Pancreas (tissue), 10 donors: Measurements from ENCODE around the gene RNF19B. TPM values are rescaled to one million over a fixed set of nuclear protein-coding genes. Genes with fewer than 3 reads are reported as not detected.
A peak's percentile ranks its signal among the peaks of the same experiment; 100 is the strongest.

Experiments
- ATAC-seq, 4 donors: fragments of 200-7000 bp; cut with Tn5 transposase; one replicate each; pipeline versions ENCODE4 v1.8.0 to v1.9.1; 2020; ENCODE audit warnings: mild to moderate bottlenecking in 4 of 4, moderate library complexity in 4 of 4
- DNase-seq, 6 donors: peaks; one replicate each; pipeline ENCODE4 v3.0.0-alpha.2; 2020
- FAIRE-seq: peaks from 2 replicates; lab custom pipeline; 2012; peaks lifted over from hg19 to GRCh38; lab: Jason Lieb, UNC
- H3K27ac ChIP-seq, 4 donors: fragments of 200-600 bp; sonication (generic); 1 replicate in 3 of 4; 2 replicates in 1 of 4; pipeline versions ENCODE4 v1.5.0 to v1.8.0; 2020
- H3K27me3 ChIP-seq, 4 donors: fragments of 200-600 bp; one replicate each; pipeline ENCODE4 v1.8.0; 2021
- H3K36me3 ChIP-seq, 3 donors: fragments of 200-600 bp; sonication (generic) in 1 of 3; one replicate each; pipeline versions ENCODE4 v1.5.0 to v1.8.0; 2020 to 2021
- H3K4me1 ChIP-seq, 3 donors: fragments of 200-600 bp; one replicate each; pipeline ENCODE4 v1.8.0; 2021
- H3K4me3 ChIP-seq, 4 donors: fragments of 200-600 bp; sonication (generic) in 2 of 4; one replicate each; pipeline versions ENCODE4 v1.5.0 to v1.8.0; 2020 to 2021
- H3K9me3 ChIP-seq, 4 donors: fragments of 200-600 bp; one replicate each; pipeline ENCODE4 v1.8.0; 2021
- CTCF ChIP-seq, 4 donors: fragments of 200-600 bp; sonication (generic) in 3 of 4; IDR thresholded peaks; one replicate each; pipeline versions ENCODE4 v1.5.0 to v1.8.0; 2021; ENCODE audit warnings: antibody characterized with exemption in 4 of 4
- WGBS, 2 donors: extraction: QIAGEN DNeasy Blood & Tissue Kit; methylation state at CpG; one replicate each; pipeline ENCODE4 v1.1.7; 2013; 5-methylcytosine and 5-hydroxymethylcytosine counted together
- intact Hi-C, 3 donors: fragments of 100-400 bp; cut with DNase I; formaldehyde crosslinking; loops; one replicate each; pipeline versions ENCODE4 v1.11.1 to v1.14.2; 2022
- polyA plus RNA-seq, 2 donors: library from polyadenylated mRNA; stranded (reverse); fragments of 200-250 nt; gene quantifications; one replicate each; pipeline ENCODE4 v1.2.3, GENCODE V29; 2013
- total RNA-seq, 6 donors: library from RNA; stranded (reverse); fragmentation: NEBNext Ultra II Directional in 4 of 6; extraction: Animal tissue kit (Norgen Biotek cat#: 25700) in 4 of 6; gene quantifications; one replicate each; pipeline versions ENCODE4 v1.2.1 to v1.2.4, GENCODE V29; 2021 to 2023
- donor health status: healthy with polysubstance abuse.
- donor health status: DM: no; HTN: no; CAD: no; lungs with moderate emphysema.
- donor health status: DM: no; HTN: no; CAD: no.
- donor health status: control.
- donor health status: control.
- donor health status: Bipolar disorder and iron deficiency.
- donor health status: DM: yes; HTN: yes; CAD: no.
- donor health status: DM: no; HTN: no; CAD: no.
- donor health status: DM: no; HTN: no; CAD: no.
- donor health status: DM: yes; HTN: yes; CAD: no.

The RNF19B gene
- total and polyA plus RNA-seq, 8 donors = 2.3 to 16.3 (median 8.0) TPM

GRCh38 chr1:32926562-32926961 lies 38.0 kb downstream of the RNF19B start:
- Histone ChIP-seq H3K9me3 (no peaks in the 10 kb centered on the region), H3K4me3 (no peak overlapping the region), H3K4me1 (no peaks in the 10 kb centered on the region), H3K27me3 (no peaks in the 10 kb centered on the region), H3K36me3 (no peaks in the 10 kb centered on the region), H3K27ac (no peak overlapping the region)
- FAIRE-seq (no peak), DNase-seq (no peak), ATAC-seq (no peak)
- WGBS, 2 donors = 40 to 71% methylated on average over 6 of the region's 6 CpGs
- no peak for TF ChIP-seq CTCF (IDR thresholded peaks at IDR 0.05)
- intact Hi-C loops = loop anchor here in 1 of 3 donors (10.0 kb wide), 1 partner anchor 128 kb away; no protein-coding TSS in a partner anchor

- no peak overlapping the region for H3K4me3 ChIP-seq
- no peaks in the 10 kb centered on the region for H3K9me3 ChIP-seq
- peak in 1 of 6 donors; percentile 31 for DNase-seq
- 40 to 46% methylated on average over 24 of the region's 24 CpGs for WGBS, 2 donors
- no peak for TF ChIP-seq CTCF (IDR thresholded peaks at IDR 0.05)
- no peaks in the 10 kb centered on the region for H3K4me1 ChIP-seq
- no peaks in the 10 kb centered on the region for H3K36me3 ChIP-seq
- peak; percentile 43 to 62 (median 59) for ATAC-seq
- no peaks in the 10 kb centered on the region for H3K27me3 ChIP-seq
- no peak overlapping the region for H3K27ac ChIP-seq
- intact Hi-C loops = loop anchor here in 1 of 3 donors (10.0 kb wide), 1 partner anchor 129 kb away; no protein-coding TSS in a partner anchor
- no peak for FAIRE-seq
Observed at GRCh38 chr1:32925403-32926162, 39.0 kb downstream of the RNF19B start.

GRCh38 chr1:32924881-32925344 lies 39.7 kb downstream of the RNF19B start:
- peak in 3 of 4 donors; percentile 28 to 51 (median 31) for ATAC-seq
- H3K4me1 ChIP-seq = no peaks in the 10 kb centered on the region
- no peak for FAIRE-seq
- 22 to 30% methylated on average over 31 of the region's 31 CpGs for WGBS, 2 donors
- no peak overlapping the region for H3K27ac ChIP-seq
- intact Hi-C loops = loop anchor here in 1 of 3 donors (10.0 kb wide), 1 partner anchor 130 kb away; no protein-coding TSS in a partner anchor
- H3K36me3 ChIP-seq = no peaks in the 10 kb centered on the region
- H3K4me3 ChIP-seq = no peak overlapping the region
- no peaks in the 10 kb centered on the region for H3K27me3 ChIP-seq
- H3K9me3 ChIP-seq = no peaks in the 10 kb centered on the region
- TF ChIP-seq CTCF (IDR thresholded peaks at IDR 0.05) = no peak
- DNase-seq = no peak

GRCh38 chr1:32920833-32921232 lies 43.8 kb downstream of the RNF19B start:
- WGBS, 2 donors = 71 to 85% methylated on average over 7 of the region's 7 CpGs
- Histone ChIP-seq H3K4me1 (no peaks in the 10 kb centered on the region), H3K9me3 (no peaks in the 10 kb centered on the region), H3K27ac (no peak overlapping the region), H3K4me3 (no peak overlapping the region), H3K36me3 (no peaks in the 10 kb centered on the region), H3K27me3 (no peaks in the 10 kb centered on the region)
- DNase-seq (no peak), ATAC-seq (peak in 3 of 4 donors; percentile 25 to 59 (median 42)), FAIRE-seq (no peak)
- TF ChIP-seq CTCF (IDR thresholded peaks at IDR 0.05) = no peak
- intact Hi-C loops = loop anchor here in 1 of 3 donors (10.0 kb wide), 1 partner anchor 134 kb away; no protein-coding TSS in a partner anchor
